ENCODE results near the gene RIN3.

RIN3 gene

GRCh38 chr14:92487513-92488133 is 26.0 kb upstream of the RIN3 start:
- DNase-seq (ENCODE audit: low read depth in 2 of 2), result no peak

GRCh38 chr14:92489394-92490238 is 24.0 kb upstream of the RIN3 start:
- no peak for DNase-seq (ENCODE audit: low read depth in 2 of 2)

- DNase-seq (ENCODE audit: low read depth in 2 of 2), result no peak
Observed at GRCh38 chr14:92490239-92490959, 23.2 kb upstream of the RIN3 start.

GRCh38 chr14:92491782-92492181 is 21.8 kb upstream of the RIN3 start:
- no peak for DNase-seq (ENCODE audit: low read depth in 2 of 2)

- DNase-seq (ENCODE audit: low read depth in 2 of 2), result no peak
Observed at GRCh38 chr14:92492258-92492657, 21.3 kb upstream of the RIN3 start.

GRCh38 chr14:92493024-92493423 is 20.6 kb upstream of the RIN3 start:
- DNase-seq (ENCODE audit: low read depth in 2 of 2), result no peak

- DNase-seq (ENCODE audit: low read depth in 2 of 2), result no peak
Observed at GRCh38 chr14:92493492-92493891, 20.1 kb upstream of the RIN3 start.

GRCh38 chr14:92494512-92494911 is 19.1 kb upstream of the RIN3 start:
- DNase-seq (ENCODE audit: low read depth in 2 of 2), result no peak

- no peak for DNase-seq (ENCODE audit: low read depth in 2 of 2)
Observed at GRCh38 chr14:92495027-92495426, 18.6 kb upstream of the RIN3 start.

- DNase-seq (ENCODE audit: low read depth in 2 of 2), result no peak
Observed at GRCh38 chr14:92496191-92496857, 17.3 kb upstream of the RIN3 start.

- no peak for DNase-seq (ENCODE audit: low read depth in 2 of 2)
Observed at GRCh38 chr14:92497391-92497790, 16.2 kb upstream of the RIN3 start.

GRCh38 chr14:92499234-92499633 is 14.3 kb upstream of the RIN3 start:
- DNase-seq (ENCODE audit: low read depth in 2 of 2), result no peak

- no peak for DNase-seq (ENCODE audit: low read depth in 2 of 2)
Observed at GRCh38 chr14:92500491-92500941, 13.1 kb upstream of the RIN3 start.

GRCh38 chr14:92501891-92502351 is 11.7 kb upstream of the RIN3 start:
- DNase-seq (ENCODE audit: low read depth in 2 of 2), result no peak

- no peak for DNase-seq (ENCODE audit: low read depth in 2 of 2)
Observed at GRCh38 chr14:92502541-92503286, 10.9 kb upstream of the RIN3 start.

- DNase-seq (ENCODE audit: low read depth in 2 of 2), result no peak
Observed at GRCh38 chr14:92503756-92504491, 9.7 kb upstream of the RIN3 start.

- no peak for DNase-seq (ENCODE audit: low read depth in 2 of 2)
Observed at GRCh38 chr14:92505826-92506225, 7.8 kb upstream of the RIN3 start.

GRCh38 chr14:92506231-92506630 is 7.3 kb upstream of the RIN3 start:
- DNase-seq (ENCODE audit: low read depth in 2 of 2), result no peak

- DNase-seq (ENCODE audit: low read depth in 2 of 2), result no peak
Observed at GRCh38 chr14:92507174-92507768, 6.3 kb upstream of the RIN3 start.

GRCh38 chr14:92510972-92511371 is 2.6 kb upstream of the RIN3 start:
- DNase-seq (ENCODE audit: low read depth in 2 of 2), result no peak

Measured in stimulated activated CD8-positive, alpha-beta memory T cell treated with anti-CD3 and anti-CD28 coated beads, Interleukin-7, amount 100 ng/mL, for 4 hours (primary cell).